Measurements from ENCODE around the gene BIVM. TPM values are rescaled to one million over a fixed set of nuclear protein-coding genes. Genes with fewer than 3 reads are reported as not detected.

The BIVM gene
- total RNA-seq, 1 experiment from 2014 or later: 12.5 TPM

- Histone ChIP-seq H4K20me1 (ENCODE audit: insufficient read depth) (peaks cover 2% of the 10 kb centered on the region; the same call in 1 of the 2 replicates), H3K9me3 (ENCODE audit: insufficient read depth, low read depth) (no peaks in the 10 kb centered on the region), H3K9me2 (ENCODE audit: insufficient read depth) (no peaks in the 10 kb centered on the region), H3K4me1 (replicated peaks; ENCODE audit: insufficient read depth) (no peaks in the 10 kb centered on the region), H3K27ac (no peak overlapping the region), H3F3A (ENCODE audit: insufficient read depth, low read depth) (no peaks in the 10 kb centered on the region), H3K4me3 (no peak overlapping the region), H3K4me2 (no peak overlapping the region), H3K79me2 (ENCODE audit: low read depth) (no peaks in the 10 kb centered on the region), H2AFZ (no peak overlapping the region), H3K27me3 (ENCODE audit: insufficient read depth, low read depth) (no peaks in the 10 kb centered on the region), H3K36me3 (ENCODE audit: low read depth) (peaks cover 56% of the 10 kb centered on the region)
- ChIA-PET POLR2A (ENCODE audit: unreplicated experiment) (no interaction called here), CTCF (no interaction called here)
- TF ChIP-seq EZH2 (IDR thresholded peaks at IDR 0.05; ENCODE audit: low read depth) (no peak), CTCF (conservative IDR thresholded peaks at IDR 0.05) (no peak)
- DNase-seq: no peak
- intact Hi-C loops (cut with micrococcal nuclease; ENCODE audit: unreplicated experiment): no loop called here
- BruUV-seq (replicated peaks): no TSS peak
Measured at GRCh38 chr13:102856557-102856956, 57.6 kb downstream of the BIVM start.

GRCh38 chr13:102862624-102863210 is 63.8 kb downstream of the BIVM start:
- CTCF ChIA-PET: no interaction called here
- Histone ChIP-seq H3K4me3 (no peak overlapping the region), H3K79me2 (ENCODE audit: low read depth) (no peaks in the 10 kb centered on the region), H3K36me3 (ENCODE audit: low read depth) (peaks cover 61% of the 10 kb centered on the region), H3K4me2 (no peak overlapping the region), H3K4me1 (replicated peaks; ENCODE audit: insufficient read depth) (no peaks in the 10 kb centered on the region), H2AFZ (no peak overlapping the region), H4K20me1 (ENCODE audit: insufficient read depth) (no peaks in the 10 kb centered on the region; the same call in 1 of the 2 replicates), H3K9me2 (ENCODE audit: insufficient read depth) (no peaks in the 10 kb centered on the region), H3K27me3 (ENCODE audit: insufficient read depth, low read depth) (no peaks in the 10 kb centered on the region), H3K9me3 (ENCODE audit: insufficient read depth, low read depth) (no peaks in the 10 kb centered on the region), H3K27ac (no peak overlapping the region), H3F3A (ENCODE audit: insufficient read depth, low read depth) (no peaks in the 10 kb centered on the region)
- BruUV-seq (replicated peaks): no TSS peak
- intact Hi-C loops (cut with micrococcal nuclease; ENCODE audit: unreplicated experiment): no loop called here
- POLR2A ChIA-PET (ENCODE audit: unreplicated experiment): no interaction called here
- TF ChIP-seq CTCF (conservative IDR thresholded peaks at IDR 0.05): no peak
- TF ChIP-seq EZH2 (IDR thresholded peaks at IDR 0.05; ENCODE audit: low read depth): no peak
- DNase-seq: no peak

GRCh38 chr13:102863590-102863989 is 64.7 kb downstream of the BIVM start:
- CTCF ChIA-PET: no interaction called here

More at GRCh38 chr13:102863590-102863989, 64.7 kb downstream of the BIVM start:
- Histone ChIP-seq H3K4me1 (replicated peaks; ENCODE audit: insufficient read depth) (no peaks in the 10 kb centered on the region), H2AFZ (no peak overlapping the region), H3K27ac (no peak overlapping the region), H3K9me3 (ENCODE audit: insufficient read depth, low read depth) (no peaks in the 10 kb centered on the region), H3F3A (ENCODE audit: insufficient read depth, low read depth) (0 out of 2 replicates have a peak, but pooled peaks cover 5% of the 10 kb centered on the region), H3K4me3 (no peak overlapping the region), H3K79me2 (ENCODE audit: low read depth) (no peaks in the 10 kb centered on the region), H4K20me1 (ENCODE audit: insufficient read depth) (no peaks in the 10 kb centered on the region; the same call in 1 of the 2 replicates), H3K9me2 (ENCODE audit: insufficient read depth) (no peaks in the 10 kb centered on the region), H3K36me3 (ENCODE audit: low read depth) (peaks cover 61% of the 10 kb centered on the region), H3K4me2 (no peak overlapping the region), H3K27me3 (ENCODE audit: insufficient read depth, low read depth) (no peaks in the 10 kb centered on the region)
- no TSS peak for BruUV-seq (replicated peaks)
- DNase-seq: no peak
- POLR2A ChIA-PET (ENCODE audit: unreplicated experiment): no interaction called here
- intact Hi-C loops (cut with micrococcal nuclease; ENCODE audit: unreplicated experiment): no loop called here
- TF ChIP-seq CTCF (conservative IDR thresholded peaks at IDR 0.05): no peak
- no peak for TF ChIP-seq EZH2 (IDR thresholded peaks at IDR 0.05; ENCODE audit: low read depth)
